Measurements from ENCODE around the gene TSPAN9. TPM values are rescaled to one million over a fixed set of nuclear protein-coding genes. Genes with fewer than 3 reads are reported as not detected.

TSPAN9 gene
- total and polyA plus RNA-seq, 4 donors, result 23.0 to 72.3 (median 33.9) TPM

GRCh38 chr12:3125674-3126073 lies 48.5 kb downstream of the TSPAN9 start:
- no peak overlapping the region for H3K27ac ChIP-seq (ENCODE audit: low read depth in 1 of 2, low read length in 1 of 2)

GRCh38 chr12:3127832-3128231 lies 50.7 kb downstream of the TSPAN9 start:
- ATAC-seq (ENCODE audit: insufficient read depth, low FRiP score) (no peak), DNase-seq (no peak)
- Histone ChIP-seq H3K9me3 (ENCODE audit: control insufficient read depth in 4 of 4, insufficient read depth in 3 of 4, low read length in 3 of 4) (peaks cover 0 to 2% (median 0%) of the 10 kb centered on the region in 4 donors), H3K9ac (ENCODE audit: insufficient read depth in 1 of 2, low read length in 2 of 2) (no peak overlapping the region), H3K27me3 (ENCODE audit: control insufficient read depth in 3 of 3, insufficient read depth in 3 of 3, low read length in 2 of 3) (no peaks in the 10 kb centered on the region), H3K36me3 (ENCODE audit: control insufficient read depth in 4 of 4, insufficient read depth in 4 of 4, low read length in 4 of 4) (peaks cover 0 to 5% (median 2%) of the 10 kb centered on the region in 4 donors), H3K4me3 (no peak overlapping the region), H3K27ac (ENCODE audit: low read depth in 1 of 2, low read length in 1 of 2) (no peak overlapping the region), H3K4me1 (ENCODE audit: control insufficient read depth in 5 of 5, insufficient read depth in 5 of 5, low read length in 5 of 5) (peaks cover 3 to 23% (median 8%) of the 10 kb centered on the region in 5 donors)
- WGBS, 2 donors, result 81 to 85% methylated on average over 10 of the region's 10 CpGs
- no peak for TF ChIP-seq CTCF (IDR thresholded peaks at IDR 0.05; ENCODE audit: control extremely low read depth, extremely low read depth)

More at GRCh38 chr12:3125674-3126073, 48.5 kb downstream of the TSPAN9 start:
- H3K36me3 ChIP-seq (ENCODE audit: control insufficient read depth in 4 of 4, insufficient read depth in 4 of 4, low read length in 4 of 4), result peaks cover 0 to 5% (median 2%) of the 10 kb centered on the region in 4 donors
- no peak overlapping the region for H3K4me3 ChIP-seq
- peaks cover 1 to 20% (median 6%) of the 10 kb centered on the region in 5 donors for H3K4me1 ChIP-seq (ENCODE audit: control insufficient read depth in 5 of 5, insufficient read depth in 5 of 5, low read length in 5 of 5)
- WGBS, 2 donors, result 83 to 87% methylated on average over 5 of the region's 5 CpGs
- H3K9me3 ChIP-seq (ENCODE audit: control insufficient read depth in 4 of 4, insufficient read depth in 3 of 4, low read length in 3 of 4), result peaks cover 0 to 2% (median 0%) of the 10 kb centered on the region in 4 donors
- H3K9ac ChIP-seq (ENCODE audit: insufficient read depth in 1 of 2, low read length in 2 of 2), result no peak overlapping the region
- no peaks in the 10 kb centered on the region for H3K27me3 ChIP-seq (ENCODE audit: control insufficient read depth in 3 of 3, insufficient read depth in 3 of 3, low read length in 2 of 3)
- no peak for TF ChIP-seq CTCF (IDR thresholded peaks at IDR 0.05; ENCODE audit: control extremely low read depth, extremely low read depth)
- DNase-seq (no peak), ATAC-seq (ENCODE audit: insufficient read depth, low FRiP score) (no peak)

- Histone ChIP-seq H3K36me3 (ENCODE audit: control insufficient read depth in 4 of 4, insufficient read depth in 4 of 4, low read length in 4 of 4) (peaks cover 0 to 5% (median 0%) of the 10 kb centered on the region in 4 donors), H3K27ac (ENCODE audit: low read depth in 1 of 2, low read length in 1 of 2) (peak overlapping the region in 1 of 2 donors; percentile 5), H3K4me1 (ENCODE audit: control insufficient read depth in 5 of 5, insufficient read depth in 5 of 5, low read length in 5 of 5) (peaks cover 4 to 31% (median 16%) of the 10 kb centered on the region in 5 donors), H3K27me3 (ENCODE audit: control insufficient read depth in 3 of 3, insufficient read depth in 3 of 3, low read length in 2 of 3) (no peaks in the 10 kb centered on the region), H3K9ac (ENCODE audit: insufficient read depth in 1 of 2, low read length in 2 of 2) (no peak overlapping the region), H3K4me3 (no peak overlapping the region), H3K9me3 (ENCODE audit: control insufficient read depth in 4 of 4, insufficient read depth in 3 of 4, low read length in 3 of 4) (peaks cover 0 to 2% (median 0%) of the 10 kb centered on the region in 4 donors)
- no peak for TF ChIP-seq CTCF (IDR thresholded peaks at IDR 0.05; ENCODE audit: control extremely low read depth, extremely low read depth)
- ATAC-seq (ENCODE audit: insufficient read depth, low FRiP score) (no peak), DNase-seq (no peak)
- 85 to 89% methylated on average over 6 of the region's 6 CpGs for WGBS, 2 donors
Observed at GRCh38 chr12:3128498-3129293, 51.5 kb downstream of the TSPAN9 start.
